Naive thymus-derived CD4-positive, alpha-beta T cell (primary cell): ENCODE measurements around the gene ACTR1B. TPM values are rescaled to one million over a fixed set of nuclear protein-coding genes. Genes with fewer than 3 reads are reported as not detected.
"Not testable (repeated sequence)": the region's sequence is repeated elsewhere in the genome, so short reads cannot be mapped to it uniquely, and the experiment has no call there.

ENCODE experiments used
- ATAC-seq: fragments of 150-1000 bp; cut with Tn5 transposase; 2 replicates; pipeline ENCODE4 v1.10.0; 2021; ENCODE audit warnings: mild to moderate bottlenecking, moderate library complexity
- CTCF ChIA-PET: fragments of 350-600 bp; sonication (Branson Sonifier 250); formaldehyde crosslinking; loops from one replicate; lab custom pipeline; 2021; ENCODE audit warnings: antibody characterized with exemption; lab: Charles Lee
- POLR2A ChIA-PET: fragments of 350-600 bp; sonication (Branson Sonifier 250); formaldehyde crosslinking; loops from one replicate; lab custom pipeline; 2021; ENCODE audit warnings: antibody characterized with exemption, inconsistent platforms; lab: Charles Lee
- DNase-seq, 9 donors: peaks; one replicate each; pipeline versions ENCODE4 v3.0.0 to v3.0.0-alpha.2; 2020 to 2022; ENCODE audit warnings: mixed read lengths in 1 of 9
- H3K27ac ChIP-seq: one replicate; pipeline ENCODE4 v1.7.0; 2013; ENCODE audit warnings: mild to moderate bottlenecking, low read depth, low read length, moderate library complexity
- H3K27me3 ChIP-seq, 2 donors: one replicate each; pipeline ENCODE4 v1.7.0; 2013; ENCODE audit warnings: low read length in 2 of 2, mild to moderate bottlenecking in 2 of 2, moderate library complexity in 2 of 2; ENCODE audit not compliant: control insufficient read depth in 2 of 2, insufficient read depth in 2 of 2
- H3K36me3 ChIP-seq, 3 experiments: 1 replicate in 2 of 3; 2 replicates in 1 of 3; pipeline ENCODE4 v1.7.0; 2013; ENCODE audit warnings: low read length in 3 of 3, mild to moderate bottlenecking in 3 of 3, moderate library complexity in 1 of 3; ENCODE audit not compliant: insufficient read depth in 3 of 3, control insufficient read depth in 2 of 3
- H3K4me1 ChIP-seq, 2 donors: one replicate each; pipeline ENCODE4 v1.7.0; 2013; ENCODE audit warnings: low read length in 2 of 2, mild to moderate bottlenecking in 2 of 2, moderate library complexity in 1 of 2; ENCODE audit not compliant: control insufficient read depth in 2 of 2, insufficient read depth in 2 of 2
- H3K4me3 ChIP-seq: 2 replicates; pipeline ENCODE4 v1.7.0; 2013; ENCODE audit warnings: mild to moderate bottlenecking, low read length
- H3K9me3 ChIP-seq, 3 experiments: 1 replicate in 2 of 3; 2 replicates in 1 of 3; pipeline ENCODE4 v1.7.0; 2013; ENCODE audit warnings: low read length in 3 of 3; ENCODE audit not compliant: control insufficient read depth in 2 of 3
- H3K27ac Mint-ChIP-seq, 9 donors: one replicate each; pipeline ENCODE4 v1.8.0; 2020 to 2022; ENCODE audit warnings: mixed read lengths in 9 of 9, mild to moderate bottlenecking in 8 of 9, moderate library complexity in 5 of 9, inconsistent platforms in 2 of 9
- H3K27me3 Mint-ChIP-seq, 5 donors: one replicate each; pipeline ENCODE4 v1.8.0; 2021 to 2022; ENCODE audit warnings: mixed read lengths in 5 of 5, mild to moderate bottlenecking in 1 of 5
- H3K36me3 Mint-ChIP-seq, 5 donors: one replicate each; pipeline ENCODE4 v1.8.0; 2020 to 2022; ENCODE audit warnings: mixed read lengths in 5 of 5, mild to moderate bottlenecking in 3 of 5, inconsistent platforms in 1 of 5
- H3K4me1 Mint-ChIP-seq, 7 donors: one replicate each; pipeline ENCODE4 v1.8.0; 2020 to 2022; ENCODE audit warnings: mixed read lengths in 7 of 7, mild to moderate bottlenecking in 3 of 7, inconsistent platforms in 1 of 7
- H3K4me3 Mint-ChIP-seq, 10 donors: one replicate each; pipeline ENCODE4 v1.8.0; 2020 to 2022; ENCODE audit warnings: mild to moderate bottlenecking in 10 of 10, mixed read lengths in 10 of 10, moderate library complexity in 6 of 10, inconsistent platforms in 2 of 10
- H3K9me3 Mint-ChIP-seq, 11 donors: one replicate each; pipeline ENCODE4 v1.8.0; 2020 to 2022; ENCODE audit warnings: mixed read lengths in 11 of 11, mild to moderate bottlenecking in 4 of 11, inconsistent platforms in 1 of 11, moderate library complexity in 1 of 11
- intact Hi-C, 2 donors: fragments of 100-400 bp; cut with micrococcal nuclease; formaldehyde crosslinking; loops; one replicate each; pipeline ENCODE4 v1.15.1; 2023
- polyA plus RNA-seq, 2 donors: library from polyadenylated mRNA; unstranded; fragments of 300-500 nt; fragmentation: Illumina TruSeq; gene quantifications; one replicate each; pipeline ENCODE4 v1.2.3, GENCODE V29; 2021
- total RNA-seq, 6 experiments: library from RNA in 5 of 6; stranded (reverse) in 5 of 6; gene quantifications; 1 replicate in 5 of 6; 2 replicates in 1 of 6; pipeline ENCODE4 v1.2.3 and lab custom pipeline; 2021 to 2026

Gene ACTR1B
- total RNA-seq (10 to 100 TPM; 75.9 to 95.5 (median 89.5) TPM), polyA plus RNA-seq (10 to 100 TPM; 13.2 to 14.7 TPM), total RNA-seq (lab: John Stamatoyannopoulos, UW) (122 reads per million, percentile 87 among the genes with 10 or more reads in this experiment)

DNA sequence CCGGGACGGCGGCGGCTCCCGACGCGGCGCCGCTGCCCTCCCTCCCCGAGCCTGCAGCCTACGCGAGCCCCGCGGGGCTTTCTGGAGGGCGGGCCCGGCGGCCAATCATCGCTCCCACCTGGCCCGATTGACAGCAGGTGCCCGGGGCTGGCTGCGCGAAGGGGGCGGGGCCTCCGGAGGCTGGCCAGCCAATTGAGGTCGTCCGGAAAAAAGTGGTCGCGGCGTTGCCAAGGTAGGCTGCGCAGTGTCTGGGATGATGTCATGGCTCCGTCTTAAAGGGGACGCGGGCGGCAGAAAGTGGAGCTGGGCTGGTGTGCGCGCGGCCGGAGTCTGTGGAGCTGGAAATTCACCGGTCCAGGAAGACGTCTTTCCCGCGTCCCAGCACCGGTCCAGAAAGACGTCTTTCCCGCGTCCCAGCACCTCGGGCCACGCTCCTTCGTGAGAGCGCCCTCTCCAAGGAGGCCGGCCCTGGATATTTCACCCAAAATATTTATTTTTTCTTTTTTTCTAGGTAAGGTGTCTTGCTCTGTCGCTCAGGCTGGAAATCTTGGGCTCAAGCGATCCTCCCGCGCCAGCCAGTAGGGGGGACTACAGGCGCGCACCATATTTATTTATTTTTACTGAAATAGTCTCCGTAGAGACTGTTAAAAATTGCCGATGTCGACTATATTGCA, at the start of gene ACTR1B:
Gene ACTR1B, minus strand, starts transcription at position 83 of the 674 bp plus-strand sequence. CDS start 154 bp downstream, outside the sequence.
- intact Hi-C loops = loop anchor here (1.0 to 10.0 kb wide), 14 partner anchors 19 to 1827 kb away; partner anchors contain the start of genes EIF5B (in 2 of the 2), TXNDC9 (in 2 of the 2), COA5 (in 1 of the 2) and KANSL3 (in 1 of the 2)

DNA sequence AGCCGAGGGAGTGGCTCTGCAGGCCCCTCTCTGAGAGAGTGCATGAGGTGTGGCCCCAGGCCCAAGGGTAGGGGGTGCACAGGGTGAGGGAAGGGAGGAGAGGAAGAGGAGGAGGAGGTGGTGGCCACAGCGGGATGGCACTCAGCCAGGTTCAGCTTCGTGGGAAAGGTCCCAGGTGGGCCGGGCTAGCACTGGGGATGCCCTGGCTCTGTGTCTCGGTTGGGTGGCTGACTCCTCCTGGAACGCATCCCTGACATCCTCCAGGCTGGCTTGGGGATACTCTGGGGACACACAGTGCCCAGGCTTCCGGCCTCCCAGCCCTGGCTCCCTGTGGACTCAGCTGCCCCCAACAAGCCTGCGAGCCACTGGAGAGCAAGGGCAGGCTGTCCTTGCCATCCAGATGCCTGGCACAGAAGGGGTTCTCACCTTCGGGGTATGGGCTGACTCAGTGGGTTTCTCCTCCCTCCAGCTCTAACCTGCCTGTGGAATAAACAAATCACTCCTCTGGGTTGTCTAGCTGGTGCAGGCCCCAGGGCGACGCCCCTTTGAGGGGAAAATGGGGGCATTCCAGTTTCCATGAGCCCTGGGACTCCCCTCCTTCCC, 49.0 kb upstream of the ACTR1B start:
- Histone ChIP-seq H3K27ac (peak overlapping the region; percentile 95), H3K9me3 (no peaks in the 10 kb centered on the region), H3K27me3 (no peaks in the 10 kb centered on the region), H3K36me3 (peaks cover 0 to 17% (median 0%) of the 10 kb centered on the region in 3 experiments), H3K4me3 (peak overlapping the region; percentile 94), H3K4me1 (peaks cover 53 to 62% of the 10 kb centered on the region in 2 donors)
- ATAC-seq = peak; percentile 11
- Mint-ChIP-seq H3K4me1 (peaks cover 58 to 82% (median 68%) of the 10 kb centered on the region in 7 donors), H3K9me3 (peaks cover 0 to 2% (median 0%) of the 10 kb centered on the region in 11 donors), H3K27me3 (peaks cover 0 to 2% (median 0%) of the 10 kb centered on the region in 5 donors), H3K4me3 (peak overlapping the region; percentile 86 to 100 (median 94)), H3K27ac (peak overlapping the region; percentile 94 to 100 (median 99)), H3K36me3 (peaks cover 3 to 41% (median 9%) of the 10 kb centered on the region in 5 donors)
- ChIA-PET CTCF (interaction anchor here (0.6 to 7.7 kb wide), 11 partner anchors 8 to 122 kb away, joined by 3 to 43 read pairs (median 4); no protein-coding TSS in a partner anchor), POLR2A (interaction anchor here (0.9 to 3.5 kb wide), 12 partner anchors 9 to 751 kb away, joined by 3 to 23 read pairs (median 6); partner anchors contain the start of genes ACTR1B and COX5B)
- DNase-seq = peak in 4 of 9 donors; percentile 14 to 73 (median 36)
- intact Hi-C loops = loop anchor here (1.0 to 10.0 kb wide), 8 partner anchors 14 to 1125 kb away; partner anchors contain the start of genes ACTR1B (in 1 of the 2) and TMEM131 (in 1 of the 2)

More for the DNA sequence above, at the start of gene ACTR1B:
- ChIA-PET POLR2A (interaction anchor here (0.6 to 8.2 kb wide), 10 partner anchors 9 to 81 kb away, joined by 3 to 162 read pairs (median 4); partner anchors contain the start of genes ANKRD36B, COX5B and ZAP70), CTCF (interaction anchor here (0.6 to 2.6 kb wide), 7 partner anchors 14 to 73 kb away, joined by 3 to 13 read pairs (median 5); partner anchors contain the start of gene ZAP70)
- H3K4me3 ChIP-seq = peak within 1 kb of the TSS; percentile 89
- no peaks in the 10 kb centered on the region for H3K9me3 Mint-ChIP-seq
- peaks cover 15 to 48% (median 36%) of the 10 kb centered on the region in 7 donors for H3K4me1 Mint-ChIP-seq
- H3K36me3 ChIP-seq = peaks cover 0 to 17% (median 2%) of the 10 kb centered on the region in 3 experiments
- peak within 1 kb of the TSS; percentile 98 for H3K27ac ChIP-seq
- H3K27me3 Mint-ChIP-seq = no peaks in the 10 kb centered on the region
- no peaks in the 10 kb centered on the region for H3K27me3 ChIP-seq
- peak; percentile 95 to 99 (median 98) for DNase-seq
- ATAC-seq = peak; percentile 92
- peaks cover 0 to 6% (median 0%) of the 10 kb centered on the region in 5 donors for H3K36me3 Mint-ChIP-seq
- H3K4me1 ChIP-seq = peaks cover 16 to 25% of the 10 kb centered on the region in 2 donors
- H3K4me3 Mint-ChIP-seq = peak within 1 kb of the TSS; percentile 93 to 99 (median 96)
- no peaks in the 10 kb centered on the region for H3K9me3 ChIP-seq
- peak within 1 kb of the TSS; percentile 96 to 99 (median 98) for H3K27ac Mint-ChIP-seq

DNA sequence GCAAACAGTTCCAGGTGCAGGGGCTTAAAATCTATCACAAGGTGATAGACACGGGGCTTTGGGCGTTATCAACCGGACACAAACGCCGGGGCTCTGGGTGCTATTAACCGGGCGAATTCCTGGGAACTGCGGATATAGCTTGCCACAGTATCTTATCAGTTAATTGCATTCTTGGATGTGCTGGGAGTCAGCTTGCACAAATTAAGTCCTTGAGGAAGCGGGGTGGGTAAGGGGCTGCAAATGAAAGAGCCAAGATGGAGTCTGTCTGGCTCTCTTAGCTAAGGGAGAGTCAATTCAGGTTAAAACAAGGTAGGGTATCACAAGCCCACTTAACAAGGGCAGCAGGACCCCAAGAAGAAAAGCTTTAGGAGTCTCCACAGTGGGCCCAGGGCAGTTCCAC, 48.3 kb upstream of the ACTR1B start:
- not testable (repeated sequence) for H3K9me3 Mint-ChIP-seq, H3K4me3 ChIP-seq, ATAC-seq, H3K27me3 ChIP-seq, H3K9me3 ChIP-seq, H3K27me3 Mint-ChIP-seq
- Mint-ChIP-seq H3K27ac (peak overlapping the region; percentile 94 to 100 (median 99)), H3K36me3 (peaks cover 3 to 36% (median 9%) of the 10 kb centered on the region in 5 donors), H3K4me3 (peak overlapping the region; percentile 77 to 100 (median 94)), H3K4me1 (peaks cover 53 to 76% (median 62%) of the 10 kb centered on the region in 7 donors)
- intact Hi-C loops = loop anchor here (2.0 to 10.0 kb wide), 7 partner anchors 15 to 1125 kb away; partner anchors contain the start of gene TMEM131 (in 1 of the 2)
- H3K4me1 ChIP-seq = peaks cover 47 to 56% of the 10 kb centered on the region in 2 donors
- ChIA-PET CTCF (interaction anchor here (0.6 to 7.7 kb wide), 8 partner anchors 8 to 121 kb away, joined by 3 to 43 read pairs (median 3); no protein-coding TSS in a partner anchor), POLR2A (interaction anchor here (0.6 to 3.5 kb wide), 8 partner anchors 13 to 66 kb away, joined by 3 to 23 read pairs (median 9); partner anchors contain the start of genes ACTR1B and COX5B)
- peak overlapping the region; percentile 95 for H3K27ac ChIP-seq
- DNase-seq = peak in 1 of 9 donors; percentile 3
- H3K36me3 ChIP-seq = peaks cover 0 to 12% (median 0%) of the 10 kb centered on the region in 3 experiments

DNA sequence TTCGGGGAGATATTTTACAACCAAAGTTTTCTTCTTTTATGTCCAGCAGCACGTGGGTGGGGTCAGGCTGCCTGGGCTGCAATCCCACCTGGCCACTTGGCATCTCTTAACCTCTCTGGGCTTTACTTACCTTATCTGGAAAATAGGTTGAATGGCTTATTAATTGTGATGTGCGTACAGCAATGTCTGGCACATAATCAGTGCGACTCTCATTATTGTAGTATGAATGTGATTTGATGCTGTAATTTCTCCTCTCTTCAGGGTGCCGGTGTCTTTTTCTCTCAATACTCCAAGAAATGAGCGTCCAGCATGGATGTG, 47.5 kb upstream of the ACTR1B start:
- H3K4me1 ChIP-seq = peaks cover 41 to 48% of the 10 kb centered on the region in 2 donors
- H3K4me3 Mint-ChIP-seq = peak overlapping the region; percentile 1 to 98 (median 88)
- H3K9me3 Mint-ChIP-seq = peaks cover 0 to 2% (median 0%) of the 10 kb centered on the region in 11 donors
- peak in 1 of 9 donors; percentile 8 for DNase-seq
- peaks cover 0 to 12% (median 0%) of the 10 kb centered on the region in 3 experiments for H3K36me3 ChIP-seq
- H3K9me3 ChIP-seq = no peaks in the 10 kb centered on the region
- peaks cover 48 to 68% (median 54%) of the 10 kb centered on the region in 7 donors for H3K4me1 Mint-ChIP-seq
- intact Hi-C loops = loop anchor here (5.0 to 10.0 kb wide), 4 partner anchors 286 to 1126 kb away; partner anchors contain the start of gene TMEM131 (in 1 of the 2)
- no peak for ATAC-seq
- peak overlapping the region; percentile 18 to 100 (median 97) for H3K27ac Mint-ChIP-seq
- POLR2A ChIA-PET = interaction anchor here (1.6 kb wide), 1 partner anchor 21 kb away, joined by 3 read pairs; no protein-coding TSS in a partner anchor
- peak overlapping the region; percentile 95 for H3K27ac ChIP-seq
- no peak overlapping the region for H3K4me3 ChIP-seq
- CTCF ChIA-PET = interaction anchor here (0.8 to 7.7 kb wide), 5 partner anchors 12 to 120 kb away, joined by 4 to 43 read pairs (median 6); no protein-coding TSS in a partner anchor
- H3K36me3 Mint-ChIP-seq = peaks cover 3 to 28% (median 6%) of the 10 kb centered on the region in 5 donors
- H3K27me3 Mint-ChIP-seq = peaks cover 0 to 2% (median 0%) of the 10 kb centered on the region in 5 donors
- H3K27me3 ChIP-seq = no peaks in the 10 kb centered on the region

DNA sequence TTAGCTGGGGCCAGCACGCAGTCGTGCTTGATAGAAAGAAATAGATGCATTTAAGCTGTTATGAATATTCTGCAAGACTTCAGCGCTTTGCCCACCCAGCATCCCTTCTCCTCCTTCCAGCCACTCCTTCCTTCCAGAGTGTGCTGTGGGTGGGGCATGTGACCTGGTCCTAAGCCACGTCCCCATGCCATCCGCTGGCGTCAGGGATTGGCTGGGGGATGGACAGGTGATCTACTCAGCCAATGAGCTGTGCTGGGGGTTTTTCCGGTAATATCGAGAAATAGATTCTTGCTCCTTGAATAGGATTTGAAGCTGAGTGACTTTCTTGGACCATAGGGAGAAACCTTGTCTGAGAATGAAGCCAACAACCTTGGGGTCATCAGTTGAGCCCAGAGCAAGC, 44.8 kb upstream of the ACTR1B start:
- Mint-ChIP-seq H3K4me3 (no peak overlapping the region), H3K9me3 (peaks cover 0 to 2% (median 0%) of the 10 kb centered on the region in 11 donors), H3K4me1 (peaks cover 31 to 41% (median 37%) of the 10 kb centered on the region in 7 donors), H3K36me3 (peaks cover 0 to 4% (median 0%) of the 10 kb centered on the region in 5 donors), H3K27ac (no peak overlapping the region), H3K27me3 (peaks cover 0 to 2% (median 0%) of the 10 kb centered on the region in 5 donors)
- no peak overlapping the region for H3K4me3 ChIP-seq
- DNase-seq = no peak
- ChIA-PET POLR2A (interaction anchor here (1.0 to 2.0 kb wide), 5 partner anchors 8 to 40 kb away, joined by 3 to 8 read pairs (median 6); no protein-coding TSS in a partner anchor), CTCF (interaction anchor here (0.7 to 7.7 kb wide), 11 partner anchors 9 to 680 kb away, joined by 3 to 43 read pairs (median 5); no protein-coding TSS in a partner anchor)
- peaks cover 25 to 32% of the 10 kb centered on the region in 2 donors for H3K4me1 ChIP-seq
- ATAC-seq = no peak
- H3K9me3 ChIP-seq = no peaks in the 10 kb centered on the region
- H3K36me3 ChIP-seq = no peaks in the 10 kb centered on the region
- H3K27me3 ChIP-seq = no peaks in the 10 kb centered on the region
- intact Hi-C loops = no loop called here
- no peak overlapping the region for H3K27ac ChIP-seq
